NCI-H2171 treated with DMSO at 0.1 percent for 48 hours (cell line): ENCODE measurements around the gene UBE2D2.
"Not testable (repeated sequence)": the region's sequence is repeated elsewhere in the genome, so short reads cannot be mapped to it uniquely, and the experiment has no call there.

Experiments
- DNase-seq: peaks from one replicate; lab custom pipeline; 2025; lab: John Stamatoyannopoulos, UW

The UBE2D2 gene

DNA sequence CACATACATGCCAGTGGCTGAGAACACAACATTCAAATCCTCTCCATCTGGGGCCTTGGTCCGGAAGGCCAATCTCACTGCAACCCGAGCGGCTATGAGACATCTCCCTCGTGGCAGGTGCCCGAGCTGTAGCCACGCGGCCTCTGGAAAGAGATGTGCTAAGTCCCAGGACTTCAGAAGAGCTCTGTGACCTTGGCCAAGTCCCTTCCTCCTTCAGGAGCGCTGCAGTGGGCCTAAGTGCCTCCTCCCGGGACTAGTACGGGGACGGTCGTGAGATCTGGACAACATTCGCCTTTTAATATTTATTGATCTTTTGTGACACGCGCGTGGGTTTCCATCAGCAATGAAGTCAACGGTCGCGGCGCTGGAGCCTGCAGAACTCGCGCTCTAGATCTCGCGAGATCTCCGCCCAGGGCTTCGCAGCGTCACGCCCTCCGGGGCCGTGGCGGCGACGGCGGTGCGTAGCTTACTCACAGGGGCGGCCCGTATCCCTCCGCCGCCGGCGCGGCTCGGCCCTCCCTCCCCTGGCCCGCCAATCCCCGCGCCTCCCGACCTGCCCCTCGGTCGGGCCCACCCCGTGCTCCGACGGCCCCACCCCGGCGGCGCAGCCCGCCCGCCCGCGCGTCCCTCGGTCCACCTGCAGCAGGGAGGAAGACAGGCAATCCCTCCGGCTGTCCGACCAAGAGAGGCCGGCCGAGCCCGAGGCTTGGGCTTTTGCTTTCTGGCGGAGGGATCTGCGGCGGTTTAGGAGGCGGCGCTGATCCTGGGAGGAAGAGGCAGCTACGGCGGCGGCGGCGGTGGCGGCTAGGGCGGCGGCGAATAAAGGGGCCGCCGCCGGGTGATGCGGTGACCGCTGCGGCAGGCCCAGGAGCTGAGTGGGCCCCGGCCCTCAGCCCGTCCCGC is at the start of gene UBE2D2:
Gene UBE2D2, plus strand, starts transcription at position 588 of the 903 bp plus-strand sequence. CDS start 453 bp downstream, outside the sequence.
- DNase-seq: peak; percentile 88

DNA sequence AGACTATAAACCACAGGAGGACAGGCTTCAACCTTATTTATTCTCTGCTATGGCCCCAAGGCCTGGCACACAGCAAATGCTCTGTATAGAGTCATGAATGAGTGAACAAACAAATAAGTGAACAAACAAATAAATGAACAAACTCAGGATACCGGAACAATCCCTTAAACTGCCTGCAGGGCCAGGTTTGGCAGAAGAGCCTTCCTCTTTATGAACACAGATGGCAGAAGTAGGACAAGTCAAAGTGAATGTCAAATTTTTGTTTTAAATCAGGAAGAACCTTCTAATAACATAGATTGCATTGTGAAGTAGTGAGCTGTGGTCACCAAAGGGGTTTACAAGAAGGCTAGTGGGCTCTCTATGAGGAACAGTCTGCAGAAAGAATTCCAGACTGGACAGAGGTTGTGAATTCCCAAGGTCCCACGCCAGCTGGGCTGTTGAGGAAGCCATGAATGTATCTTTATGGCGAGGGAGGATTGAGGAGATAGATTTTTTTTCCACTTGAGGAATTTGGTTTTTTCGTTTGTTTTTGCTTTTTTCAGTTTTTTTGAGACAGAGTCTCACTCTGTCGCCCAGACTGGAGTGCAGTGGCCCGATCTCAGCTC is 48.3 kb upstream of the UBE2D2 start:
- DNase-seq: no peak

- DNase-seq: peak; percentile 19
Measured at GRCh38 chr5:139513434-139513833, 47.7 kb upstream of the UBE2D2 start.

DNA sequence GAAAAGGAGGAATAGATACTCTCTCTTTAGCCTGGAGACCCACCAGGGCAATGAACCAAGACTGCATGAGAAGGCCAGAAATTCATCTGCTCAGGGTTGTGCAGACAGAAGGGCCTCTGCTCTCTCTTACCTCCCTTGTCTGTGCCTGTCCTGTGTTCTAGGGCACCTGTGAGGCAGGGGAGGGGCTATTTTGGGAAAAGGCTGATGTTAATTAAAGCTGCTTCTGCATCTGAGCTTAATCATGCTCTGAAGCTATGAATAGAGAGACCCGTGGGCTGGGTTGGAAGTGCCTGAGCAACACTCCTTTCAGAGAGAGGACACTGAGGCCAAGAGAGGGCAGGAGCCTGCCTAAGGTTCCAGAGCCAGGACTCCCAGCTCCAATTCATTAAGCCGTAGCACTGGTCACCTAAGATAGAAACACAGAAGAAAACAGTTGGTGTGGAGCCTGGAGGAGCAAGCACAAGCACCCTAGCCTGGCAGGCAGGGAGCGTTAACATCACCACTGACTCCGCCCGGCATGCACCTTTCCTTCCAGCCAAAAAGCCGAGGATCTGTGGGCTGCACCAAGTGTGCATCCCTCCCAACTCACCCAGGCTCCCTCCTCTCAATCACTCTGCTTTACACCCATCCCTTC is 47.2 kb upstream of the UBE2D2 start:
- DNase-seq: no peak

GRCh38 chr5:139514486-139514856 is 46.7 kb upstream of the UBE2D2 start:
- DNase-seq: no peak

- peak; percentile 47 for DNase-seq
Measured at GRCh38 chr5:139517683-139518564, 43.2 kb upstream of the UBE2D2 start.

DNA sequence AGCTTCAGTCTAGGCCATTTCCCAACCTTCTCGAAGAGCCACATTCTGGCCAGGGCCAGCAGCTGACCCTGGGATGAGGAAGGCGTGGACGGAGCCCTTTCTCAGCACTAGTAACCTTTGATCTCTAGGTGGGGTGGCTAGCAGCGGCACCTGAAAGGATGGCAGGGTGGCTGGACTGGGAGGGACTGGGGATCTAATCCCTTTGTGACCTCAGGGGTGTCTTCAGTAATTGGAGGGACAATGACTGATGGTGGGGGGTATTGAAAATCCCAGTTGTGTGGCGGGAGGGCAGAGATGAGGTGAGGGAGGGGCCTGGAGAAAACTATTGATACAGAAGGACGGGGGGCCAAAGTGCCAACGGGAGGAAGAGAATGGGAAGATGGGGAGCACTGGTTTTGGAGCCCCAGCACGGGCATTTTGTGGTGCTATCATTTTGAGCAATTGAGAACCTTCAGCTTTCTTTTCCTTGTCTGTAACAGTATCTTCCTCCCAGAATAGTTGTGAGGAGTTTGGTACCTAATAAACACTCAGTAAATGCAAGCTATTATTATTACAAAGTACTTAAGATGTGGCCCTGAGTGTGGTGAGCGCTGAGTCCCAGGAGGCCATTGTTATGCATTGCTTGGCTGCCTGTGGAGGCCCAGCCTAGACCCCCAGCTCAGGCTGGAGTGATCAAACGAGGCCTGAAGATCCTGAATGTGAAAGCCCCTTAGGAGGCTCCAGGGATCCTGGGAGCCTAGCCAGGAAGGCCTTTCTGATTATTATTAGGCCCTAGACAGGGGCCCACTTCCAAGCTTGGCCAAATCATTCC is 37.3 kb upstream of the UBE2D2 start:
- no peak for DNase-seq

GRCh38 chr5:139524446-139524845 is 36.7 kb upstream of the UBE2D2 start:
- no peak for DNase-seq

DNA sequence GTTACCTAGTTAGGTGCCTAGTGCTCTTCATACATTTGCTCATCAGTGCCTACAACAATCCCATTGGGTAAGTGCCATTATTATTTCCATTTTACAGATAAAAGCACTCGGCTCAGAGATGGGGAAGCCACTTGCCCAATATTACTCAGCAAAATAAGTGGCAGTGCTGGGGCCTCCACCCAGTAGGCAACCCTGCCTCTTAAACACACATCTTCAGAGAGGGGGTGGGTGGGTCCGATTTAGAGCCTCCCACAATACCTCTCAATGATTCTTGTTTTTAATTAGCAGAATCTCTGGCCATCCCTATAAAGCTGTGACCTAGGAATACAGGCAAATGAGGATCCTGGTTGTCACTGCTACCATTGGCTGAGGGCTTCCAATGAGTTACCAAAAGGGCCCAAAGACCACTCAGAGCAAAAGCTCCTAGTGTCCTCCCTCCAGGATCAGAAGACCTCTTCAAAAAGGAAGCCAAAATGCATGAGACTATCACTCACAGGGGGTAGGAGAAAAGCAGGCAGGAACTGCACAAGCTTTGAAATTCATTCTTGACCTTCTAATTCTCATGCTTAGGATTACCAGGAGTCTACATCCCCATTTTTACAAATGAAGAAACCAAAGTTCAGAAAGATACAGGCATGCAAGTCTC is 36.1 kb upstream of the UBE2D2 start:
- no peak for DNase-seq

DNA sequence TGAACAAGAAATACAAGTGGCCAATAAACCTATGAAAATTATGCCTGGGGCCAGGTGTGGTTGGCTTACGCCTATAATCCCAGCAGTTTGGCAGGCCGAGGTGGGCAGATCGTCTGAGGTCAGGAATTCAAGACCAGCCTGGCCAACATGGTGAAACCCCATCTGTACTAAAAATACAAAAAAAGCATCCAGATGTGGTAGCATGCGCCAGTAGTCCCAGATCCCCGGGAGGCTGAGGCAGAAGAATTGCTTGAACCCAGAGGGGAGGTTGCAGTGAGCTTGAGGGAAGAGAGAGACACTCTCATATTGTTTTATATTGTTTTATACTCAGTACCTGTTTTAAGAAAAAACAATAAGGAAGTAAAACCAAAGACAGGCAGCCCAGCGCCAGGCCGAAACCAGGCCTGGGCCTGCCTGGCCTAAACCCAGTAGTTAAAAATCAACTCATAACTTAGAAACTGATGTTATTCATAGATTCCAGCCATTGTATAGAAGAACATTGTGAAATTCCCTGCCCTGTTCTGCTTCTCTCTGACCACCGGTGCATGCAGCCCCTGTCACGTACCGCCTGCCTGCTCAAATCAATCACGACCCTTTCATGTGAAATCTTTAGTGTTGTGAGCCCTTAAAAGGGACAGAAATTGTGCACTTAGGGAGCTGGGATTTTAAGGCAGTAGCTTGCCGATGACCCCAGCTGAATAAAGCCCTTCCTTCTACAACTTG is 35.4 kb upstream of the UBE2D2 start:
- not testable (repeated sequence) for DNase-seq

- DNase-seq: not testable (repeated sequence)
Measured at GRCh38 chr5:139526309-139527089, 34.6 kb upstream of the UBE2D2 start.

- not testable (repeated sequence) for DNase-seq
Measured at GRCh38 chr5:139527090-139527470, 34.1 kb upstream of the UBE2D2 start.

DNA sequence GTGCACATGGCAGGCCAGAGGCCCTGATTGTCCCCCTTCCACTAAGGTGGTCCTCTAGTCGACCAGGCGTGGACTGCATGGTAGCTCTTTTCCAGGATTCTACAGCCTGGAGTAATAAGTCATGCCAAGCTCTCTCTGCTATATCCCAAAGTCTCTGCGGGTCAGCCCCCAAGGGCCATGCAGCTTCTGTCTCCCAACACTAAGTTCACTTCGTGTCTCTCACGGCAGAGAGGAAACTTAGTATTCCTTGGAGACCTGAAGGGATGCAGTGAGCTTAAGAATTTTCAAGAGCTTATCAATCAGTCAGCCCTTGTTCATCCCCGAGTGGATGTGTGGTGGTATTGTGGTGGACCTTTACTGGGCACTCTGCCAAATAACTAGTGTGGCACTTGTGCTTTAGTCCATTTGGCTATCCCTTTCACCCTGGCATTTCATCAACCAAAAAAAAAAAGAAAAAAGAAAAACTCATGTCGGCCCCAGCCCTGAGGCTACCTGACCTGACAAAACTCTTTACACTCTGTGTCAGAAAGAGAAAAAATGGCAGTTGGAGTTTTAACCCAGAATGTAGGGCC is 33.2 kb upstream of the UBE2D2 start:
- DNase-seq: not testable (repeated sequence)

GRCh38 chr5:139528695-139529094 is 32.4 kb upstream of the UBE2D2 start:
- DNase-seq: not testable (repeated sequence)

DNA sequence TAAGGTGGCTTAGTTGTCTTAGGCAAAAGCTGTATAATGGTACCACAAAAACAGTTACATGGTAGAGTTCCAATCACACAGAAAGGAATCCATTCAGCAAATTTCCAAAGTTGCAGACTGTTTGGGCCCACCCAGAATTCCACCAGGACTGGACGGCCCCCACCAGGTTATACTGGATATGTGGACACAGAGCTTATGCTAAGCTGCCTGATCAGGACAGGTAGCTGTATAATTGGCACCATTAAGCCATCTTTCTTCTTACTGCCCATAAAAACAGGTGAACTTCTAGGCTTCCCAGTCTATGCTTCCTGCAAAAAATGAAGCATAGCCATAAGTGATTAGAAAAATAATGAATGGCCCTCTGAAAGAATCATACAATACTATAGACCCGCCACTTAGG is 31.1 kb upstream of the UBE2D2 start:
- not testable (repeated sequence) for DNase-seq

- no peak for DNase-seq
Measured at GRCh38 chr5:139531772-139532169, 29.4 kb upstream of the UBE2D2 start.

DNA sequence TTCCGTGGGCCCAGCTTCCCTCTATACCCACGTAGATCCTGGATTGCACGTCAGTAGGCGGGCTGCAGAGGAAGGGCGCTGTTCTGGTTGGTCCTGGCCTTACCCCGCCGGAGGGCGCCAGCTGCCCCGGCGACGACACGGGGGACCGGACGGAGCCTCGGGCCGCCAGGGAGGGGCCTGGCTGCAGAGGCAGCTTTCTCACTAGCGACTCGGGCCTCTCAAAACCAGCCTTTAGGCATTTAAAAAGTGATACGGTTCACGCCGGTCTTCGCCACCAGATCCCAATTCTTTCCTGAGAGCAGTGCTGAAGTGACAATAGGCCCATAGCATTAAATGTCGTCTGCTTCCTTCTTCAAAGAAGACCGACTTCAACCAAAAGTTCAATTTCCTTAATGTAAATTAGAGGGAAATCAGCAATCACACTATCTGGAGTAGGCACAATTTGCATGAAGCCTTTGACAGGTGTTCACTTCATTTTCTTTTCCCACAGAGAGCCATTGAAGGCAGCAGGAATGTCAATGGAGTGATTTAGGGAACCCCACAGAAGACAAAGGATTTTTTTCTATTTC is 17.6 kb upstream of the UBE2D2 start:
- DNase-seq: no peak

- DNase-seq: not testable (repeated sequence)
Measured at GRCh38 chr5:139546593-139546992, 14.5 kb upstream of the UBE2D2 start.
